HCT116 (cell line): ENCODE data around the gene SH2D2A.

Source experiments
- EZH2 ChIP-seq: fragments of 200-600 bp; sonication (generic); IDR thresholded peaks from 2 replicates; pipeline ENCODE4 v1.6.1; 2017; ENCODE audit warnings: antibody characterized with exemption, mixed run types
- EZH2phosphoT487 ChIP-seq: fragments of 200-600 bp; IDR thresholded peaks from 2 replicates; pipeline ENCODE4 v1.6.1; 2018; ENCODE audit warnings: antibody characterized with exemption, borderline replicate concordance
- POLR2A ChIP-seq: IDR thresholded peaks from 2 replicates; pipeline ENCODE4 v1.7.0; 2011; ENCODE audit warnings: borderline replicate concordance; ENCODE audit not compliant: insufficient read depth, insufficient read length; ENCODE audit errors: extremely low read depth
- POLR2AphosphoS5 ChIP-seq: IDR thresholded peaks from 2 replicates; pipeline ENCODE4 v1.6.1; 2011; ENCODE audit warnings: mild to moderate bottlenecking, low read depth, low read length, moderate library complexity
- RAD21 ChIP-seq: IDR thresholded peaks from 2 replicates; pipeline ENCODE4 v1.6.1; 2012; ENCODE audit warnings: low read depth, mild to moderate bottlenecking
- REST ChIP-seq: IDR thresholded peaks from 2 replicates; pipeline ENCODE4 v1.6.1; 2012; ENCODE audit warnings: low read depth
- SIN3A ChIP-seq: IDR thresholded peaks from 2 replicates; pipeline ENCODE4 v1.6.1; 2012; ENCODE audit warnings: low read depth
- SP1 ChIP-seq: IDR thresholded peaks from 2 replicates; pipeline ENCODE4 v1.6.1; 2012; ENCODE audit warnings: low read depth
- SRF ChIP-seq: IDR thresholded peaks from 2 replicates; pipeline ENCODE4 v1.6.1; 2012; ENCODE audit warnings: low read depth
- ZNF274 ChIP-seq: fragments of 200-500 bp; sonication (Bioruptor generic); IDR thresholded peaks from 2 replicates; pipeline ENCODE4 v1.6.1; 2014; ENCODE audit warnings: mild to moderate bottlenecking, low read depth, low read length, inconsistent platforms
- TF ChIP-seq, protein P1 (sequence below), 3 experiments: fragments of 200-600 bp in 1 of 3; sonication (generic) in 1 of 3; IDR thresholded peaks in 2 of 3; conservative IDR thresholded peaks in 1 of 3; 2 replicates each; pipeline ENCODE4 v1.5.1; 2012 to 2017; ENCODE audit warnings: low read depth in 2 of 3, low read length in 2 of 3, antibody characterized with exemption in 1 of 3, borderline replicate concordance in 1 of 3, control low read depth in 1 of 3, mild to moderate bottlenecking in 1 of 3, mixed read lengths in 1 of 3, mixed run types in 1 of 3, moderate library complexity in 1 of 3; ENCODE audit not compliant: insufficient read depth in 1 of 3
- TF ChIP-seq, protein P2 (sequence below): IDR thresholded peaks from 2 replicates; pipeline ENCODE4 v1.6.1; 2012

- TF ChIP-seq, protein P1, sequence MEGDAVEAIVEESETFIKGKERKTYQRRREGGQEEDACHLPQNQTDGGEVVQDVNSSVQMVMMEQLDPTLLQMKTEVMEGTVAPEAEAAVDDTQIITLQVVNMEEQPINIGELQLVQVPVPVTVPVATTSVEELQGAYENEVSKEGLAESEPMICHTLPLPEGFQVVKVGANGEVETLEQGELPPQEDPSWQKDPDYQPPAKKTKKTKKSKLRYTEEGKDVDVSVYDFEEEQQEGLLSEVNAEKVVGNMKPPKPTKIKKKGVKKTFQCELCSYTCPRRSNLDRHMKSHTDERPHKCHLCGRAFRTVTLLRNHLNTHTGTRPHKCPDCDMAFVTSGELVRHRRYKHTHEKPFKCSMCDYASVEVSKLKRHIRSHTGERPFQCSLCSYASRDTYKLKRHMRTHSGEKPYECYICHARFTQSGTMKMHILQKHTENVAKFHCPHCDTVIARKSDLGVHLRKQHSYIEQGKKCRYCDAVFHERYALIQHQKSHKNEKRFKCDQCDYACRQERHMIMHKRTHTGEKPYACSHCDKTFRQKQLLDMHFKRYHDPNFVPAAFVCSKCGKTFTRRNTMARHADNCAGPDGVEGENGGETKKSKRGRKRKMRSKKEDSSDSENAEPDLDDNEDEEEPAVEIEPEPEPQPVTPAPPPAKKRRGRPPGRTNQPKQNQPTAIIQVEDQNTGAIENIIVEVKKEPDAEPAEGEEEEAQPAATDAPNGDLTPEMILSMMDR (IDR thresholded peaks at IDR 0.05 in 2 of 3, conservative IDR thresholded peaks at IDR 0.05 in 1 of 3; ENCODE audit: borderline replicate concordance in 1 of 3, insufficient read depth in 1 of 3, low read depth in 2 of 3, low read length in 2 of 3), result no peak
- no peak for TF ChIP-seq POLR2A
- no peak for TF ChIP-seq SIN3A
- TF ChIP-seq EZH2, result no peak
- TF ChIP-seq SRF, result no peak
- TF ChIP-seq POLR2AphosphoS5, result 0 out of 2 replicates have a peak, but pooled peaks have one; percentile 9
- TF ChIP-seq ZNF274, result no peak
- TF ChIP-seq EZH2phosphoT487, result no peak
- TF ChIP-seq RAD21, result no peak
- TF ChIP-seq, protein P2, sequence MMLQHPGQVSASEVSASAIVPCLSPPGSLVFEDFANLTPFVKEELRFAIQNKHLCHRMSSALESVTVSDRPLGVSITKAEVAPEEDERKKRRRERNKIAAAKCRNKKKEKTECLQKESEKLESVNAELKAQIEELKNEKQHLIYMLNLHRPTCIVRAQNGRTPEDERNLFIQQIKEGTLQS, result no peak
- no peak for TF ChIP-seq SP1
- TF ChIP-seq REST, result no peak
These were observed 14.2 kb downstream of the SH2D2A start for GRCh38 chr1:156802421-156802935.
